ENCODE measurements around the gene NOG.
A peak's percentile ranks its signal among the peaks of the same experiment; 100 is the strongest.

Gene NOG

GRCh38 chr17:56616239-56616638 is 22.7 kb downstream of the NOG start:
- no peak for DNase-seq (ENCODE audit: extremely low read depth, low read depth)
- no peak for TF ChIP-seq CTCF (IDR thresholded peaks at IDR 0.05; ENCODE audit: low read depth, low read length)

GRCh38 chr17:56623383-56623782 is 29.9 kb downstream of the NOG start:
- no peak for TF ChIP-seq CTCF (IDR thresholded peaks at IDR 0.05; ENCODE audit: low read depth, low read length)
- DNase-seq (ENCODE audit: extremely low read depth, low read depth): no peak

GRCh38 chr17:56624309-56624708 is 30.8 kb downstream of the NOG start:
- no peak for DNase-seq (ENCODE audit: extremely low read depth, low read depth)
- no peak for TF ChIP-seq CTCF (IDR thresholded peaks at IDR 0.05; ENCODE audit: low read depth, low read length)

- DNase-seq (ENCODE audit: extremely low read depth, low read depth): no peak
- TF ChIP-seq CTCF (IDR thresholded peaks at IDR 0.05; ENCODE audit: low read depth, low read length): no peak
Measured at GRCh38 chr17:56624912-56625311, 31.4 kb downstream of the NOG start.

- DNase-seq (ENCODE audit: extremely low read depth, low read depth): peak; percentile 4
Measured at GRCh38 chr17:56629531-56630075, 36.1 kb downstream of the NOG start.

GRCh38 chr17:56630202-56630601 is 36.7 kb downstream of the NOG start:
- DNase-seq (ENCODE audit: extremely low read depth, low read depth): no peak
- no peak for TF ChIP-seq CTCF (IDR thresholded peaks at IDR 0.05; ENCODE audit: low read depth, low read length)

More at GRCh38 chr17:56629531-56630075, 36.1 kb downstream of the NOG start:
- TF ChIP-seq CTCF (IDR thresholded peaks at IDR 0.05; ENCODE audit: low read depth, low read length): peak; percentile 55

GRCh38 chr17:56633681-56634080 is 40.2 kb downstream of the NOG start:
- no peak for DNase-seq (ENCODE audit: extremely low read depth, low read depth)
- no peak for TF ChIP-seq CTCF (IDR thresholded peaks at IDR 0.05; ENCODE audit: low read depth, low read length)
